GM12878 (cell line): ENCODE measurements around the gene MAPKAPK3. TPM values are rescaled to one million over a fixed set of nuclear protein-coding genes. Genes with fewer than 3 reads are reported as not detected.

Experiments
- JUND ChIP-seq: IDR thresholded peaks from 2 replicates; pipeline ENCODE4 v1.6.1; 2012; ENCODE audit warnings: low read depth, mild to moderate bottlenecking, low read length, improper control_type of control experiment, moderate library complexity
- KAT2A ChIP-seq: conservative IDR thresholded peaks from 2 replicates; pipeline ENCODE4 v1.6.1; 2011; ENCODE audit warnings: low read depth, low read length; ENCODE audit not compliant: control insufficient read depth
- NFYA ChIP-seq: IDR thresholded peaks from 2 replicates; pipeline ENCODE4 v1.6.1; 2011; ENCODE audit warnings: low read depth, mild to moderate bottlenecking, low read length, improper control_type of control experiment, borderline replicate concordance
- NR2F1 ChIP-seq: fragments of 450-650 bp; conservative IDR thresholded peaks from 2 replicates; pipeline ENCODE4 v1.6.1; 2017; ENCODE audit warnings: mild to moderate bottlenecking
- RB1 ChIP-seq: fragments of 450-650 bp; formaldehyde crosslinking; IDR thresholded peaks from 2 replicates; pipeline ENCODE4 v1.6.1; 2017; ENCODE audit warnings: mild to moderate bottlenecking, borderline replicate concordance
- REST ChIP-seq: IDR thresholded peaks from 2 replicates; pipeline ENCODE4 v1.6.1; 2012; ENCODE audit warnings: mild to moderate bottlenecking, low read depth, low read length
- RUNX3 ChIP-seq: IDR thresholded peaks from 2 replicates; pipeline ENCODE4 v1.6.1; 2012; ENCODE audit warnings: low read length, inconsistent platforms
- SREBF2 ChIP-seq: IDR thresholded peaks from 2 replicates; pipeline ENCODE4 v1.6.1; 2012; ENCODE audit warnings: mild to moderate bottlenecking, low read length
- STAT1 ChIP-seq: fragments of 450-650 bp; conservative IDR thresholded peaks from 2 replicates; pipeline ENCODE4 v1.6.1; 2014; ENCODE audit warnings: antibody characterized with exemption, mild to moderate bottlenecking
- TCF3 ChIP-seq: IDR thresholded peaks from 2 replicates; pipeline ENCODE4 v1.6.1; 2012; ENCODE audit warnings: low read depth, mild to moderate bottlenecking, low read length, borderline replicate concordance; ENCODE audit not compliant: insufficient read depth
- ZNF622 ChIP-seq: fragments of 450-650 bp; IDR thresholded peaks from 2 replicates; pipeline ENCODE4 v1.6.1; 2017; ENCODE audit warnings: mild to moderate bottlenecking, inconsistent platforms
- polyA plus RNA-seq, 11 experiments: library from polyadenylated mRNA; depleted of rRNA in 4 of 11; unstranded in 6 of 11; stranded (reverse) in 5 of 11; fragments of >200 nt; fragmentation: Nextera tagmentation in 4 of 11; fragmentation: Illumina TruSeq in 1 of 11; extraction: Ambion mirVana in 4 of 11; extraction: Trizol in 1 of 11; gene quantifications; 1 replicate in 1 of 11; 2 replicates in 10 of 11; pipeline versions ENCODE4 v1.2.1 to v1.2.3, GENCODE V29; 2011 to 2016; ENCODE audit warnings: inconsistent platforms in 2 of 11, missing spikeins in 2 of 11, low read depth in 1 of 11
- total RNA-seq, 4 experiments: library from RNA; depleted of rRNA in 3 of 4; stranded (reverse); fragments of >200 nt in 3 of 4; fragmentation: Illumina TruSeq in 1 of 4; extraction: Trizol in 1 of 4; gene quantifications; 2 replicates each; pipeline versions ENCODE4 v1.2.1 to v1.2.3, GENCODE V29; 2013 to 2021
- TF ChIP-seq, protein P1 (sequence below): fragments of 450-650 bp; IDR thresholded peaks from 2 replicates; pipeline ENCODE4 v1.6.1; 2017; ENCODE audit warnings: mild to moderate bottlenecking, moderate library complexity
- TF ChIP-seq, protein P2 (sequence below): IDR thresholded peaks from 2 replicates; pipeline ENCODE4 v1.6.1; 2011; ENCODE audit warnings: borderline replicate concordance, low read depth, mild to moderate bottlenecking, moderate library complexity, low read length; ENCODE audit not compliant: insufficient read depth, poor library complexity, severe bottlenecking

Gene MAPKAPK3
- total and polyA plus RNA-seq, 10 of the 15 experiments (the other 5 are each of a cell fraction or from before 2014, with no cell fraction given), result 7.9 to 66.0 (median 39.0) TPM

DNA sequence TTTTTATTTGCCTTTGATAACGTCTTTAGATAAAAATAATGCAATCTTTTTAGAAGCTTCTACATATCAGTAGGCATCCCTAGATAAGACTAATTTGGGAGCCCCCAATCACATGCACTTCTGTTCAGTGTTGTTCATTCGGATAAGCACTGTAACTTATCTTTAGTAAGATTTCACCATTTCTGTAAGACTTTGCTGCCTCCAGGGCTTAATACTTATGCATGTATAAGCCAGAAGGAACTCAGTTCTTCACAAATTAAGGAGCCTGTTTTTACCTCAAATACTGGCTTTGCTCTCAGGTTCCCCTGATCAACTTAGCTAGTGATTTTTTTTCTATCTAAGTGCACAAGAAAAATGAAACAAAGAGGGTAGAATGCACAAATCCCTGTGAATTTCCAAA lies 78.1 kb downstream of the MAPKAPK3 start (continued):
- TF ChIP-seq REST, result no peak
- no peak for TF ChIP-seq RUNX3
- TF ChIP-seq SREBF2, result no peak
- TF ChIP-seq, protein P1, sequence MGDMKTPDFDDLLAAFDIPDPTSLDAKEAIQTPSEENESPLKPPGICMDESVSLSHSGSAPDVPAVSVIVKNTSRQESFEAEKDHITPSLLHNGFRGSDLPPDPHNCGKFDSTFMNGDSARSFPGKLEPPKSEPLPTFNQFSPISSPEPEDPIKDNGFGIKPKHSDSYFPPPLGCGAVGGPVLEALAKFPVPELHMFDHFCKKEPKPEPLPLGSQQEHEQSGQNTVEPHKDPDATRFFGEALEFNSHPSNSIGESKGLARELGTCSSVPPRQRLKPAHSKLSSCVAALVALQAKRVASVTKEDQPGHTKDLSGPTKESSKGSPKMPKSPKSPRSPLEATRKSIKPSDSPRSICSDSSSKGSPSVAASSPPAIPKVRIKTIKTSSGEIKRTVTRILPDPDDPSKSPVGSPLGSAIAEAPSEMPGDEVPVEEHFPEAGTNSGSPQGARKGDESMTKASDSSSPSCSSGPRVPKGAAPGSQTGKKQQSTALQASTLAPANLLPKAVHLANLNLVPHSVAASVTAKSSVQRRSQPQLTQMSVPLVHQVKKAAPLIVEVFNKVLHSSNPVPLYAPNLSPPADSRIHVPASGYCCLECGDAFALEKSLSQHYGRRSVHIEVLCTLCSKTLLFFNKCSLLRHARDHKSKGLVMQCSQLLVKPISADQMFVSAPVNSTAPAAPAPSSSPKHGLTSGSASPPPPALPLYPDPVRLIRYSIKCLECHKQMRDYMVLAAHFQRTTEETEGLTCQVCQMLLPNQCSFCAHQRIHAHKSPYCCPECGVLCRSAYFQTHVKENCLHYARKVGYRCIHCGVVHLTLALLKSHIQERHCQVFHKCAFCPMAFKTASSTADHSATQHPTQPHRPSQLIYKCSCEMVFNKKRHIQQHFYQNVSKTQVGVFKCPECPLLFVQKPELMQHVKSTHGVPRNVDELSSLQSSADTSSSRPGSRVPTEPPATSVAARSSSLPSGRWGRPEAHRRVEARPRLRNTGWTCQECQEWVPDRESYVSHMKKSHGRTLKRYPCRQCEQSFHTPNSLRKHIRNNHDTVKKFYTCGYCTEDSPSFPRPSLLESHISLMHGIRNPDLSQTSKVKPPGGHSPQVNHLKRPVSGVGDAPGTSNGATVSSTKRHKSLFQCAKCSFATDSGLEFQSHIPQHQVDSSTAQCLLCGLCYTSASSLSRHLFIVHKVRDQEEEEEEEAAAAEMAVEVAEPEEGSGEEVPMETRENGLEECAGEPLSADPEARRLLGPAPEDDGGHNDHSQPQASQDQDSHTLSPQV, result no peak
- TF ChIP-seq KAT2A, result no peak
- TF ChIP-seq JUND, result no peak
- TF ChIP-seq RB1, result no peak
- no peak for TF ChIP-seq STAT1
- no peak for TF ChIP-seq NFYA
- TF ChIP-seq ZNF622, result no peak
- TF ChIP-seq, protein P2, sequence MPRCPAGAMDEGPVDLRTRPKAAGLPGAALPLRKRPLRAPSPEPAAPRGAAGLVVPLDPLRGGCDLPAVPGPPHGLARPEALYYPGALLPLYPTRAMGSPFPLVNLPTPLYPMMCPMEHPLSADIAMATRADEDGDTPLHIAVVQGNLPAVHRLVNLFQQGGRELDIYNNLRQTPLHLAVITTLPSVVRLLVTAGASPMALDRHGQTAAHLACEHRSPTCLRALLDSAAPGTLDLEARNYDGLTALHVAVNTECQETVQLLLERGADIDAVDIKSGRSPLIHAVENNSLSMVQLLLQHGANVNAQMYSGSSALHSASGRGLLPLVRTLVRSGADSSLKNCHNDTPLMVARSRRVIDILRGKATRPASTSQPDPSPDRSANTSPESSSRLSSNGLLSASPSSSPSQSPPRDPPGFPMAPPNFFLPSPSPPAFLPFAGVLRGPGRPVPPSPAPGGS, result no peak
- no peak for TF ChIP-seq TCF3
- no peak for TF ChIP-seq NR2F1
